Trophoblast cell (in vitro differentiated cells and primary cell): ENCODE measurements around the gene MEX3D.

Experiments
- DNase-seq, 2 donors: peaks; one replicate each; pipeline ENCODE4 v3.0.0-alpha.2; 2016
- H2AFZ ChIP-seq: 2 replicates; pipeline ENCODE4 v1.6.1; 2013; ENCODE audit warnings: low read length, moderate library complexity, mild to moderate bottlenecking; ENCODE audit not compliant: insufficient read depth, poor library complexity
- H2AK5ac ChIP-seq: 2 replicates; pipeline ENCODE4 v1.6.1; 2013; ENCODE audit warnings: mild to moderate bottlenecking, low read length
- H2BK120ac ChIP-seq: 2 replicates; pipeline ENCODE4 v1.6.1; 2013; ENCODE audit warnings: low read length, mild to moderate bottlenecking, moderate library complexity; ENCODE audit not compliant: insufficient read depth, poor library complexity
- H2BK12ac ChIP-seq: 2 replicates; pipeline ENCODE4 v1.6.1; 2013; ENCODE audit warnings: mild to moderate bottlenecking, low read length, moderate library complexity
- H2BK5ac ChIP-seq: 2 replicates; pipeline ENCODE4 v1.6.1; 2013; ENCODE audit warnings: low read length, low read depth, moderate library complexity, mild to moderate bottlenecking; ENCODE audit not compliant: poor library complexity
- H3K14ac ChIP-seq: 2 replicates; pipeline ENCODE4 v1.6.1; 2013; ENCODE audit warnings: mild to moderate bottlenecking, low read length
- H3K18ac ChIP-seq: 2 replicates; pipeline ENCODE4 v1.6.1; 2013; ENCODE audit warnings: mild to moderate bottlenecking, low read length
- H3K23ac ChIP-seq: 2 replicates; pipeline ENCODE4 v1.6.1; 2013; ENCODE audit warnings: low read length
- H3K27ac ChIP-seq: 2 replicates; pipeline ENCODE4 v1.5.1; 2013; ENCODE audit warnings: low read depth, mild to moderate bottlenecking, inconsistent platforms, low read length, moderate library complexity
- H3K27me3 ChIP-seq: 2 replicates; pipeline ENCODE4 v1.6.1; 2013; ENCODE audit warnings: inconsistent platforms, mild to moderate bottlenecking, low read length, moderate library complexity; ENCODE audit not compliant: insufficient read depth
- H3K36me3 ChIP-seq, 2 experiments: 1 replicate in 1 of 2; 2 replicates in 1 of 2; pipeline ENCODE4 v1.6.1; 2013; ENCODE audit warnings: low read length in 2 of 2, mild to moderate bottlenecking in 2 of 2, moderate library complexity in 1 of 2; ENCODE audit not compliant: insufficient read depth in 2 of 2, control insufficient read depth in 1 of 2
- H3K4ac ChIP-seq: 2 replicates; pipeline ENCODE4 v1.6.1; 2013; ENCODE audit warnings: low read depth, mild to moderate bottlenecking, low read length, moderate library complexity
- H3K4me1 ChIP-seq, 2 experiments: 1 replicate in 1 of 2; 2 replicates in 1 of 2; pipeline ENCODE4 v1.6.1; 2013; ENCODE audit warnings: low read length in 2 of 2, mild to moderate bottlenecking in 2 of 2, moderate library complexity in 1 of 2; ENCODE audit not compliant: insufficient read depth in 2 of 2, control insufficient read depth in 1 of 2
- H3K4me2 ChIP-seq: 2 replicates; pipeline ENCODE4 v1.6.1; 2013; ENCODE audit warnings: inconsistent platforms, mild to moderate bottlenecking, low read length, moderate library complexity
- H3K4me3 ChIP-seq: 2 replicates; pipeline ENCODE4 v1.5.1; 2013; ENCODE audit warnings: mild to moderate bottlenecking, low read depth, low read length, inconsistent platforms
- H3K79me1 ChIP-seq: one replicate; pipeline ENCODE4 v1.6.1; 2013; ENCODE audit warnings: low read length
- H3K79me2 ChIP-seq: 2 replicates; pipeline ENCODE4 v1.6.1; 2013; ENCODE audit warnings: low read length, mild to moderate bottlenecking; ENCODE audit not compliant: control insufficient read depth, insufficient read depth, poor library complexity
- H3K9ac ChIP-seq: 2 replicates; pipeline ENCODE4 v1.6.1; 2013; ENCODE audit warnings: mild to moderate bottlenecking, low read length
- H3K9me3 ChIP-seq: 2 replicates; pipeline ENCODE4 v1.6.1; 2013; ENCODE audit warnings: low read depth, mild to moderate bottlenecking, control low read depth, inconsistent platforms, low read length; ENCODE audit not compliant: insufficient read depth
- H4K12ac ChIP-seq: 2 replicates; pipeline ENCODE4 v1.6.1; 2013; ENCODE audit warnings: low read depth, mild to moderate bottlenecking, low read length, moderate library complexity
- H4K8ac ChIP-seq: 2 replicates; pipeline ENCODE4 v1.6.1; 2013; ENCODE audit warnings: low read depth, mild to moderate bottlenecking, low read length, moderate library complexity
- H4K91ac ChIP-seq: one replicate; pipeline ENCODE4 v1.6.1; 2013; ENCODE audit warnings: low read depth, mild to moderate bottlenecking, low read length, moderate library complexity
- WGBS: extraction: QIAGEN DNeasy Blood & Tissue Kit; methylation state at CpG from one replicate; pipeline ENCODE4 v1.1.7; 2013; ENCODE audit warnings: missing lambda C conversion rate; ENCODE audit not compliant: insufficient read length, insufficient coverage; ENCODE audit errors: extremely low coverage; 5-methylcytosine and 5-hydroxymethylcytosine counted together

Gene MEX3D

DNA sequence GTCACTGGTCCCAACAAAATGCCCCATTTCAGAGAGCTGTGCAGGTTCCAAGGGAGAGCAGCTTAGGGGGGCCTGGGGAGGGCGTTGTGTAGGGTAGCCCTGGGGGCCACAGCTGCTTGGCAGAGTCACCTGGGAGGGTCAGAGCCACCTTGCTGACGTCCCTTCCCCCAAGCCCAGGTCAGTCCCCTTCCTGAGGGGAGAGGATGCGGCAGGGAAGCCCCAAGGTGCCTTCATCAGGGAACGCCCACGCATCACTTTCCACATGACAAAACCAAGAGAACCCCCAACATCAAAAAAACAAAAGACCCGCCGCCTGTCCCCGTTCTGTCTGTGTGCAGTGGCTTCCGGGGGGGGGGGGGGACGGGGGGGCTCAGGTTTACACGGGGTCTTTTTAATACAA, 42.5 kb upstream of the MEX3D start:
- DNase-seq: no peak

GRCh38 chr19:1609680-1610474, 41.8 kb upstream of the MEX3D start:
- H3K4me3 ChIP-seq: no peak overlapping the region
- no peak overlapping the region for H3K9ac ChIP-seq
- H3K23ac ChIP-seq: no peak overlapping the region
- H3K27me3 ChIP-seq: no peaks in the 10 kb centered on the region
- no peak overlapping the region for H4K91ac ChIP-seq
- H3K4me2 ChIP-seq: no peak overlapping the region
- peaks cover 12% of the 10 kb centered on the region for H3K79me1 ChIP-seq
- H3K36me3 ChIP-seq: peaks cover 55% of the 10 kb centered on the region in 2 experiments
- no peak overlapping the region for H3K4ac ChIP-seq
- H3K18ac ChIP-seq: no peak overlapping the region
- peaks cover 7% of the 10 kb centered on the region for H3K79me2 ChIP-seq
- no peak for DNase-seq
- no peak overlapping the region for H2BK5ac ChIP-seq
- no peak overlapping the region for H2AK5ac ChIP-seq
- no peak overlapping the region for H2AFZ ChIP-seq
- peak overlapping the region; percentile 13 for H4K8ac ChIP-seq
- no peak overlapping the region for H3K14ac ChIP-seq
- peaks cover 8 to 9% of the 10 kb centered on the region in 2 experiments for H3K4me1 ChIP-seq
- H3K9me3 ChIP-seq: peaks cover 2% of the 10 kb centered on the region
- no peak overlapping the region for H2BK12ac ChIP-seq
- no peak overlapping the region for H2BK120ac ChIP-seq
- no CpG with 5 or more reads among the region's 16 CpGs for WGBS
- H3K27ac ChIP-seq: no peak overlapping the region
- H4K12ac ChIP-seq: no peak overlapping the region

More for the DNA sequence above, 42.5 kb upstream of the MEX3D start:
- Histone ChIP-seq H3K18ac (no peak overlapping the region), H3K27ac (no peak overlapping the region), H2AFZ (no peak overlapping the region), H3K23ac (no peak overlapping the region), H3K4me3 (no peak overlapping the region), H2AK5ac (no peak overlapping the region), H4K12ac (no peak overlapping the region), H3K4me2 (no peak overlapping the region), H2BK12ac (no peak overlapping the region), H3K4me1 (peaks cover 8 to 9% of the 10 kb centered on the region in 2 experiments), H2BK120ac (no peak overlapping the region), H4K8ac (no peak overlapping the region), H2BK5ac (no peak overlapping the region), H3K79me2 (peaks cover 4% of the 10 kb centered on the region), H4K91ac (no peak overlapping the region), H3K9me3 (peaks cover 2% of the 10 kb centered on the region), H3K79me1 (peaks cover 7% of the 10 kb centered on the region), H3K27me3 (no peaks in the 10 kb centered on the region), H3K36me3 (peaks cover 62% of the 10 kb centered on the region in 2 experiments), H3K9ac (no peak overlapping the region), H3K14ac (no peak overlapping the region), H3K4ac (no peak overlapping the region)
- WGBS: no CpG with 5 or more reads among the region's 11 CpGs

GRCh38 chr19:1609103-1609396, 40.9 kb upstream of the MEX3D start:
- no peak overlapping the region for H4K12ac ChIP-seq
- peaks cover 11 to 12% of the 10 kb centered on the region in 2 experiments for H3K4me1 ChIP-seq
- no peak overlapping the region for H3K4me2 ChIP-seq
- no peak overlapping the region for H3K4ac ChIP-seq
- no CpG with 5 or more reads among the region's 10 CpGs for WGBS
- no peak overlapping the region for H2BK5ac ChIP-seq
- H3K36me3 ChIP-seq: peaks cover 47% of the 10 kb centered on the region in 2 experiments
- no peak overlapping the region for H3K27ac ChIP-seq
- no peak overlapping the region for H4K91ac ChIP-seq
- no peak overlapping the region for H3K23ac ChIP-seq
- H3K79me2 ChIP-seq: peaks cover 11% of the 10 kb centered on the region
- H4K8ac ChIP-seq: no peak overlapping the region
- H3K18ac ChIP-seq: no peak overlapping the region
- no peak overlapping the region for H2AK5ac ChIP-seq
- no peak overlapping the region for H3K14ac ChIP-seq
- H3K4me3 ChIP-seq: no peak overlapping the region
- H3K9me3 ChIP-seq: peaks cover 2% of the 10 kb centered on the region
- H3K79me1 ChIP-seq: peaks cover 13% of the 10 kb centered on the region
- H3K27me3 ChIP-seq: no peaks in the 10 kb centered on the region
- no peak overlapping the region for H2BK120ac ChIP-seq
- no peak overlapping the region for H2AFZ ChIP-seq
- no peak overlapping the region for H2BK12ac ChIP-seq
- DNase-seq: peak in 1 of 2 donors; percentile 41
- no peak overlapping the region for H3K9ac ChIP-seq

DNA sequence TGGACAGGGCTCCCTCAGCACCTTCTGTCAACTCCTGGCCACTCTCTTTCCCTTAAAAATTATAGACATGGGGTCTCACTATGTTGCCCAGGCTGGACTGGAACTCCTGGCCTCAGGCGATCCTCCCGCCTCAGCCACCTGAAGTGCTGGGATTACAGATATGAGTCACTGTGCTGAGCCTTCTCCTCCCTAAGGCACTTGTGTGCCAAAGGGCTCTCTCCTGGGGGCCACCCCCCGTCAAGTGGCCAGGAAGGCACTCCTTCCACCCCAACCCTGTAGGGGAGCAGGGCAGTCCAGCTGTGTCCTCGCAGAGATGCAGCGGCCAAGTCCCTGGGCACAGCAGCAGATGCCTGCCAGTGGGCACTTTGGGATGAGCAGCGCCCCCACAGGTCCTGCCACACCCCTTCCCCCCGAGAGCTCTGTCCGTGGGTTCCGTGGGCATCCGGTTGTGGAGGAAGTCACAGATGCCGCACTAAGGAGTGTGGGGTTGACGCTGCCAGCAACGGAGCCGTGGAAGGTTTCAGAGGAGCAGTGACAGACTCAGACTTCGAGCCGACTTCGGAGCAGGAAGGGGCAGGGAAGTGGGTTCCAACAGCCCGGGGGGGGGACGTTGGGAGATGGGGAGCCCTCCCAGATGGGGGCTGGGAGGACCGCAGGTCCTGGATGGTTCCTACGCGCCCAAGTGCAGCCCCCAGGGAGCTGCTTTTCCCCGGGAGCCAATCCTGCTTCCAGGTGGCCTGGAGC, 40.4 kb upstream of the MEX3D start:
- H3K9me3 ChIP-seq: peaks cover 2% of the 10 kb centered on the region
- H3K27ac ChIP-seq: no peak overlapping the region
- H4K12ac ChIP-seq: no peak overlapping the region
- H3K14ac ChIP-seq: no peak overlapping the region
- H2BK12ac ChIP-seq: no peak overlapping the region
- H2AFZ ChIP-seq: no peak overlapping the region
- H3K18ac ChIP-seq: no peak overlapping the region
- peaks cover 11% of the 10 kb centered on the region for H3K79me2 ChIP-seq
- WGBS: no CpG with 5 or more reads among the region's 23 CpGs
- peaks cover 11 to 12% of the 10 kb centered on the region in 2 experiments for H3K4me1 ChIP-seq
- no peak overlapping the region for H3K4me2 ChIP-seq
- no peak overlapping the region for H3K23ac ChIP-seq
- no peak overlapping the region for H3K4ac ChIP-seq
- H3K4me3 ChIP-seq: peak overlapping the region; percentile 23
- peaks cover 41 to 42% of the 10 kb centered on the region in 2 experiments for H3K36me3 ChIP-seq
- peaks cover 13% of the 10 kb centered on the region for H3K79me1 ChIP-seq
- H4K8ac ChIP-seq: no peak overlapping the region
- H2BK5ac ChIP-seq: no peak overlapping the region
- no peak overlapping the region for H4K91ac ChIP-seq
- DNase-seq: peak; percentile 88 to 89
- H2BK120ac ChIP-seq: no peak overlapping the region
- H2AK5ac ChIP-seq: no peak overlapping the region
- no peaks in the 10 kb centered on the region for H3K27me3 ChIP-seq
- H3K9ac ChIP-seq: no peak overlapping the region
